ENCODE measurements around the gene PLEKHO1.

DNA sequence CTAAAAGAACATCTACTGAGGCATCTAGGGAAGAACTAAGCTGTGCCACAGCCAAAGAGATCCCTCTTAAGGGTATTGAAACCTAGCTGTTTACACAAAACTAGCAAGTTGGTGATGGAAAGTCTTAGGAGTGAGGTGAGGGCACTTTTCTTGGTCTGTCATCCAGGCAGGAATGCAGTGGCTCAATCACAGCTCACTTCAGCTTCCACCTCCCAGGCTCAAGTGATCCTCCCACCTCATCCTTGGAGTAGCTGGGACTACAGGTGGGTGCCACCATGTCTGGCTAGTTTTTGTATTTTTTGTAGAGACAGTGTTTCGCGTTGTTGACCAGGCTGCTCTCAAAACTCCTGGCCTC lies 2.4 kb downstream of the PLEKHO1 start:
- TF ChIP-seq GATA2 (IDR thresholded peaks at IDR 0.05; ENCODE audit: low read depth, low read length) (no peak), GATA3 (IDR thresholded peaks at IDR 0.05; ENCODE audit: low read depth, low read length) (no peak)

Data from SH-SY5Y (cell line).